ENCODE data around the gene CDC16. TPM values are rescaled to one million over a fixed set of nuclear protein-coding genes. Genes with fewer than 3 reads are reported as not detected.

The CDC16 gene
- total and polyA plus RNA-seq, 7 donors = 31.4 to 76.2 (median 39.4) TPM

DNA sequence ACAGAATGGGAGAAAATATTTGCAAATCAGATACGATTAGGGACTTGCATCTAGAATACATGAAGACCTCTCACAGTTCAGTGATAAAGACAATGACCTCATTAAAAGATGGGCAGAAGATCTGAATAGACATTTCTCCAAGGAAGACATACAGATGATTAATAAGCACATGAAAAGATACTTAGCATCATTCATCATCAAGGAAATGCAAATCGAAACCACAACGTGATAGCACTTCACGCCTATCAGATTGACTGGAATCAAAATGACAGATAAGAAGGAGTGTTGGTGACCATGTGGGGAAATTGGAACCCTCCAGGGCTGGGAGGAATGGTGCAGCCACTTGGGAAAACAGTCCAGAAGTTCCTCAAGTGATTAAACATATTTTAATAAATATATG lies 29.8 kb upstream of the CDC16 start:
- Histone ChIP-seq H3K27me3 (peaks cover 0 to 16% (median 11%) of the 10 kb centered on the region in 3 donors), H3K4me3 (no peak overlapping the region), H3K4me1 (no peaks in the 10 kb centered on the region), H3K9me3 (no peaks in the 10 kb centered on the region), H3K27ac (no peak overlapping the region), H3K36me3 (no peaks in the 10 kb centered on the region)
- no peak for TF ChIP-seq POLR2A (IDR thresholded peaks at IDR 0.05)
- DNase-seq = no peak
- intact Hi-C loops (cut with DNase I) = no loop called here
- 81 to 84% methylated on average over 4 of the region's 4 CpGs for WGBS, 2 donors

- no peaks in the 10 kb centered on the region for H3K4me1 ChIP-seq
- no peak for DNase-seq
- WGBS, 2 donors = 81 to 88% methylated on average over 6 of the region's 6 CpGs
- no peaks in the 10 kb centered on the region for H3K9me3 ChIP-seq
- no peaks in the 10 kb centered on the region for H3K36me3 ChIP-seq
- H3K27me3 ChIP-seq = no peaks in the 10 kb centered on the region
- TF ChIP-seq EP300 (IDR thresholded peaks at IDR 0.05) (no peak), POLR2AphosphoS5 (IDR thresholded peaks at IDR 0.05) (no peak), POLR2A (IDR thresholded peaks at IDR 0.05) (no peak)
- TF ChIP-seq, protein P1, sequence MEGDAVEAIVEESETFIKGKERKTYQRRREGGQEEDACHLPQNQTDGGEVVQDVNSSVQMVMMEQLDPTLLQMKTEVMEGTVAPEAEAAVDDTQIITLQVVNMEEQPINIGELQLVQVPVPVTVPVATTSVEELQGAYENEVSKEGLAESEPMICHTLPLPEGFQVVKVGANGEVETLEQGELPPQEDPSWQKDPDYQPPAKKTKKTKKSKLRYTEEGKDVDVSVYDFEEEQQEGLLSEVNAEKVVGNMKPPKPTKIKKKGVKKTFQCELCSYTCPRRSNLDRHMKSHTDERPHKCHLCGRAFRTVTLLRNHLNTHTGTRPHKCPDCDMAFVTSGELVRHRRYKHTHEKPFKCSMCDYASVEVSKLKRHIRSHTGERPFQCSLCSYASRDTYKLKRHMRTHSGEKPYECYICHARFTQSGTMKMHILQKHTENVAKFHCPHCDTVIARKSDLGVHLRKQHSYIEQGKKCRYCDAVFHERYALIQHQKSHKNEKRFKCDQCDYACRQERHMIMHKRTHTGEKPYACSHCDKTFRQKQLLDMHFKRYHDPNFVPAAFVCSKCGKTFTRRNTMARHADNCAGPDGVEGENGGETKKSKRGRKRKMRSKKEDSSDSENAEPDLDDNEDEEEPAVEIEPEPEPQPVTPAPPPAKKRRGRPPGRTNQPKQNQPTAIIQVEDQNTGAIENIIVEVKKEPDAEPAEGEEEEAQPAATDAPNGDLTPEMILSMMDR (IDR thresholded peaks at IDR 0.05) = no peak
- no peak overlapping the region for H3K4me3 ChIP-seq
- intact Hi-C loops (cut with DNase I) = no loop called here
- no peak overlapping the region for H3K27ac ChIP-seq
Measured at GRCh38 chr13:114208134-114208533, 26.6 kb upstream of the CDC16 start.

DNA sequence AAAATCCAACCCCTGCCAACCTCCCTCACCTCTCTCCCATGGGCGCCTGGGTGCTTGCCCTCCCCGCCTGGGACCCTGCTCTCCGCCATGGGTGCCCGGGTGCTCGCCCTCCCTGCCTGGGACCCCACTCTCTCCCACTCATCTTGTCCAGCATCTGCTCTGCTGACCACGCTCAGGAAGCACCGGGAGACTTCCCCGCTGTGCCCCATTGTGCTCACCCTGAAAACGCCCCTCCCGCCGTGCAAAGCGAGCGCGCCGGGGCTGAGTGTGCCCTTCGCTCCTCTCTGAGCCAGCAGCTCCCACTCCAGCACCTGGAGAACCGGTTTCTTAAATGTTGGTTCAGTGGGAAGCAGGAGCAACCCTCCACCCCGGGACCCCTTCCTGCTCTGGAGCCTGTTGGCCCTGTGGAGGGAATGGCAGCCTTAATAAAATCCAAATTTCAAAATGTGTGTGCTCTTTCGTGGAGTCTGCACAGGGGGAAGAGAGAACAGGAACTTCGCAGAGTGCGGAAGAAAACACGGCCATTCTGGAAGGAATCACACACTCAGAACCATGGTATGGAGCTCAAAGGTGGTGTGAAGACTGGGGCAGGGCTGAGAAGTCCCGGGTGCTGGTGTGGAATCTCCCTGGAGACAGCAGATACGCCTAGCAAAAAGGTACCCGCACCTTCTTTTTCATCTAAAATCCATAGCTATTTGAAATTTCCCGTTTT lies 23.1 kb upstream of the CDC16 start:
- Histone ChIP-seq H3K27ac (no peak overlapping the region), H3K27me3 (peaks cover 0 to 9% (median 0%) of the 10 kb centered on the region in 3 donors), H3K9me3 (no peaks in the 10 kb centered on the region), H3K36me3 (no peaks in the 10 kb centered on the region), H3K4me1 (no peaks in the 10 kb centered on the region), H3K4me3 (no peak overlapping the region)
- TF ChIP-seq EP300 (IDR thresholded peaks at IDR 0.05) (no peak), POLR2AphosphoS5 (IDR thresholded peaks at IDR 0.05) (no peak), POLR2A (IDR thresholded peaks at IDR 0.05) (no peak)
- TF ChIP-seq, protein P1 (IDR thresholded peaks at IDR 0.05) = no peak
- no peak for DNase-seq
- intact Hi-C loops (cut with DNase I) = no loop called here
- 58 to 75% methylated on average over 26 of the region's 26 CpGs for WGBS, 2 donors

DNA sequence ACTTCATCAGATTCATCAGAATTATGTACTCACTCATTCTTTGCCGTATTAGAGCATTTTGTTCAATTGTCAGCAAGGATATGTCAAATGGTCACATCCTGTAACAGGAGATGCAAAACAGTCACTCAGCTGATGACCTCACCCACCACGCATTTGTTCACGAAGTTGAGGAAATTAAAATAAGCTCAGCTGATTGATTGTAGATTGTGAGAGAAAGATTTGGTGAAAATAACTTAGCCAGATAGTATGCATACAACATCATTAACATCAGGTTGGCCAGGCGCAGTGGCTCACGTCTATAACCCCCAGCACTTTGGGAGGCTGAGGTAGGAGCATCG lies 22.6 kb upstream of the CDC16 start:
- Histone ChIP-seq H3K4me3 (no peak overlapping the region), H3K4me1 (no peaks in the 10 kb centered on the region), H3K27ac (no peak overlapping the region), H3K9me3 (no peaks in the 10 kb centered on the region), H3K27me3 (peaks cover 0 to 9% (median 0%) of the 10 kb centered on the region in 3 donors), H3K36me3 (no peaks in the 10 kb centered on the region)
- WGBS, 2 donors = 73 to 80% methylated on average over 6 of the region's 6 CpGs
- TF ChIP-seq EP300 (IDR thresholded peaks at IDR 0.05) = no peak
- TF ChIP-seq, protein P1 (IDR thresholded peaks at IDR 0.05) = no peak
- TF ChIP-seq POLR2AphosphoS5 (IDR thresholded peaks at IDR 0.05) = no peak
- TF ChIP-seq POLR2A (IDR thresholded peaks at IDR 0.05) = no peak
- no peak for DNase-seq
- intact Hi-C loops (cut with DNase I) = no loop called here

- Histone ChIP-seq H3K27ac (no peak overlapping the region), H3K4me1 (no peaks in the 10 kb centered on the region), H3K4me3 (no peak overlapping the region), H3K36me3 (no peaks in the 10 kb centered on the region), H3K27me3 (peaks cover 0 to 9% (median 0%) of the 10 kb centered on the region in 3 donors), H3K9me3 (no peaks in the 10 kb centered on the region)
- WGBS, 2 donors = 70 to 90% methylated on average over 7 of the region's 7 CpGs
- no peak for DNase-seq
- intact Hi-C loops (cut with DNase I) = no loop called here
- TF ChIP-seq POLR2AphosphoS5 (IDR thresholded peaks at IDR 0.05) (no peak), EP300 (IDR thresholded peaks at IDR 0.05) (no peak), POLR2A (IDR thresholded peaks at IDR 0.05) (no peak)
- TF ChIP-seq, protein P1 (IDR thresholded peaks at IDR 0.05) = no peak
Measured at GRCh38 chr13:114213980-114214379, 20.7 kb upstream of the CDC16 start.

Data from sigmoid colon (tissue), 7 donors.